OCI-LY3 (cell line): ENCODE measurements around the gene SUSD4.

Source experiments
- CTCF ChIP-seq: fragments of 200-600, 300-600 bp; sonication (generic); IDR thresholded peaks from 2 replicates; pipeline ENCODE4 v1.5.1; 2014; ENCODE audit warnings: antibody characterized with exemption, low read length, low read depth
- EZH2phosphoT487 ChIP-seq: fragments of 200-600 bp; shearing (Covaris generic); IDR thresholded peaks from 2 replicates; pipeline ENCODE4 v1.6.1; 2018; ENCODE audit warnings: antibody characterized with exemption, mixed run types, low read depth

GRCh38 chr1:223224465-223224864, 139.5 kb downstream of the SUSD4 start:
- no peak for TF ChIP-seq CTCF
- no peak for TF ChIP-seq EZH2phosphoT487
